Eye (tissue), 1 donor: Measurements from ENCODE around the gene GRK6.

Source experiments
- DNase-seq: peaks from one replicate; pipeline ENCODE4 v3.0.0-alpha.2; 2015

GRK6 gene

GRCh38 chr5:177489119-177489716 is 62.7 kb downstream of the GRK6 start:
- DNase-seq, result peak; percentile 35

- DNase-seq, result peak; percentile 1
These were observed 64.0 kb downstream of the GRK6 start for GRCh38 chr5:177490311-177490991.

- peak; percentile 50 for DNase-seq
These were observed 64.5 kb downstream of the GRK6 start for GRCh38 chr5:177490992-177491391.

GRCh38 chr5:177491429-177491945 is 65.0 kb downstream of the GRK6 start:
- peak; percentile 83 for DNase-seq

GRCh38 chr5:177491983-177492746 is 65.7 kb downstream of the GRK6 start:
- DNase-seq, result no peak
